Testis (tissue), 3 donors: Measurements from ENCODE around the gene PDLIM7. TPM values are rescaled to one million over a fixed set of nuclear protein-coding genes. Genes with fewer than 3 reads are reported as not detected.

Source experiments
- DNase-seq: peaks from one replicate; pipeline ENCODE4 v3.0.0-alpha.2; 2019
- H3K27ac ChIP-seq, 2 donors: fragments of 200-600 bp; sonication (generic); one replicate each; pipeline ENCODE4 v1.5.1; 2019
- H3K27me3 ChIP-seq: fragments of 200-600 bp; sonication (generic); one replicate; pipeline ENCODE4 v1.5.1; 2019
- H3K36me3 ChIP-seq: fragments of 200-600 bp; sonication (generic); one replicate; pipeline ENCODE4 v1.5.1; 2017; ENCODE audit warnings: low read depth; ENCODE audit errors: missing control alignments
- H3K4me1 ChIP-seq: fragments of 200-600 bp; sonication (generic); one replicate; pipeline ENCODE4 v1.5.1; 2019
- H3K4me3 ChIP-seq, 2 donors: fragments of 200-600 bp; sonication (generic); one replicate each; pipeline ENCODE4 v1.5.1; 2017 to 2019
- H3K9me3 ChIP-seq: fragments of 200-600 bp; sonication (generic); one replicate; pipeline ENCODE4 v1.5.1; 2017
- POLR2A ChIP-seq: fragments of 450-650 bp; IDR thresholded peaks from one replicate; pipeline ENCODE4 v1.6.1; 2017; ENCODE audit warnings: antibody characterized with exemption, mild to moderate bottlenecking, moderate library complexity
- WGBS, 2 donors: methylation state at CpG; one replicate each; pipeline ENCODE4 v1.1.5; 2018; 5-methylcytosine and 5-hydroxymethylcytosine counted together
- intact Hi-C: fragments of 100-400 bp; cut with DNase I; formaldehyde crosslinking; loops from one replicate; pipeline ENCODE4 v1.15.1; 2023; ENCODE audit warnings: low total_unique reads
- polyA plus RNA-seq: library from polyadenylated mRNA; stranded (reverse); fragments of 350-450 nt; fragmentation: Illumina TruSeq; extraction: RNeasy Lipid Tissue Mini Kit (QIAGEN cat#74804); gene quantifications from one replicate; pipeline ENCODE4 v1.2.3, GENCODE V29; 2014; ENCODE audit warnings: low read depth, low replicate concordance; ENCODE audit not compliant: insufficient read depth
- total RNA-seq, 2 donors: library from RNA; depleted of rRNA; stranded (reverse); fragments of >200 nt; gene quantifications; one replicate each; pipeline ENCODE4 v1.2.3, GENCODE V29; 2016
- TF ChIP-seq, protein P1 (sequence below), 3 experiments: fragments of 450-650 bp in 2 of 3; fragments of 200-600 bp in 1 of 3; sonication (generic) in 1 of 3; IDR thresholded peaks; one replicate each; pipeline ENCODE4 v1.5.1; 2016 to 2019; ENCODE audit warnings: antibody characterized with exemption in 3 of 3, mild to moderate bottlenecking in 2 of 3, moderate library complexity in 1 of 3

PDLIM7 gene
- total and polyA plus RNA-seq, 3 donors from 2014 or later = 72.2 to 118 (median 90.5) TPM

DNA sequence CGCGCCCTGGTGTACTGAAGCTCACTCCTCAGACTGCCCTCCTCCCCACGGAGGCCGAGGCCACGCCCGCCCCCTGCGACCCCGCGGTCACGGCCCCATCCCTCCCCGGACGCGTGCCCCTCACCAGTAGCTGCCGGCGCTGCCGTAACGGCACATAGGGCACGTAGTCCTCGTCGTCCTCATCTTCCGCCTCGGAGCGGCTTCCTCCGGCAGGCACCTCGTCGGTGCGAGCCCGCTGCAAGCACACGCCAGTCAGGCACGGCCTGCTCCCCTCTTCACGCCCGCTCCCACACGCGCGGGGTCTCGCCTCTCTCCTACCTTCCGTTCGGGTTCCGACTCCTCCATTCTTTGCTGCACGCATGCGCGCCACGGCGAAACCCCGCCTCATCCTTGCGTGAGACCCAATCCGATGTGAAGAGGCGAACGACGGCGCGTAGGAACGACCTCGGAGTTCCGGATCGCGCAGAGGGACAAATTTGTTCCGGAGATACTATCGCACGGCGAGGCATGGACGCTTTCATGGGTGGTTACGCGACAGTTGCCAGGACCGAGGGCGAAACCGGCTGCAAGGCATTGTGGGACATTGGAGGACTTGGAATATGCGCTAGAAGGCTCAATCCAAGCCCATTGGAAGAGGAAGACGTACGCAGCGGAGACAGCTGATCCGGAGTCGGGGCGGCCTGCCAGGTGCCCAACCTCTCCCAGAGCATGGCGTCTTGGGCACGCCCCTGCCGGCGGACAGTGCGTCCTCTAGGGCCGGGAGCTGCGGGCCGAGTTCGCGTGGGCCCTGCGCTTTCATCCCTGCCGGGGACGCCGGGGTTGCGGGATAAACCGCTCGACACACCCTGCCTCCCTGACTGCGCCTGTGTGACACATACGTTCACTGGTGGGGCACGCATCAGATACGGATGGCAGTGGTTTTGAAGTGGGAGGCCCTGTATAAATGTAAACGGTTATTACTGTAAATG is 19.5 kb upstream of the PDLIM7 start, which contains the start of gene DDX41:
DDX41 (minus strand) TSS at position 361 of the 968 bp plus-strand sequence; CDS start at position 345, 16 bp downstream.
- H3K36me3 ChIP-seq = no peaks in the 10 kb centered on the region
- peaks cover 9% of the 10 kb centered on the region for H3K4me1 ChIP-seq
- H3K27me3 ChIP-seq = no peaks in the 10 kb centered on the region
- 1% methylated on average over 56 to 92 of the region's 96 CpGs for WGBS, 2 donors
- H3K4me3 ChIP-seq = peak within 1 kb of the TSS; percentile 80 to 96
- no peak for TF ChIP-seq POLR2A
- TF ChIP-seq, protein P1, sequence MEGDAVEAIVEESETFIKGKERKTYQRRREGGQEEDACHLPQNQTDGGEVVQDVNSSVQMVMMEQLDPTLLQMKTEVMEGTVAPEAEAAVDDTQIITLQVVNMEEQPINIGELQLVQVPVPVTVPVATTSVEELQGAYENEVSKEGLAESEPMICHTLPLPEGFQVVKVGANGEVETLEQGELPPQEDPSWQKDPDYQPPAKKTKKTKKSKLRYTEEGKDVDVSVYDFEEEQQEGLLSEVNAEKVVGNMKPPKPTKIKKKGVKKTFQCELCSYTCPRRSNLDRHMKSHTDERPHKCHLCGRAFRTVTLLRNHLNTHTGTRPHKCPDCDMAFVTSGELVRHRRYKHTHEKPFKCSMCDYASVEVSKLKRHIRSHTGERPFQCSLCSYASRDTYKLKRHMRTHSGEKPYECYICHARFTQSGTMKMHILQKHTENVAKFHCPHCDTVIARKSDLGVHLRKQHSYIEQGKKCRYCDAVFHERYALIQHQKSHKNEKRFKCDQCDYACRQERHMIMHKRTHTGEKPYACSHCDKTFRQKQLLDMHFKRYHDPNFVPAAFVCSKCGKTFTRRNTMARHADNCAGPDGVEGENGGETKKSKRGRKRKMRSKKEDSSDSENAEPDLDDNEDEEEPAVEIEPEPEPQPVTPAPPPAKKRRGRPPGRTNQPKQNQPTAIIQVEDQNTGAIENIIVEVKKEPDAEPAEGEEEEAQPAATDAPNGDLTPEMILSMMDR (IDR thresholded peaks at IDR 0.05) = peak in 2 of 3 experiments; percentile 6 to 30
- intact Hi-C loops = no loop called here
- no peaks in the 10 kb centered on the region for H3K9me3 ChIP-seq
- DNase-seq = peak; percentile 97
- H3K27ac ChIP-seq = peak within 1 kb of the TSS; percentile 28 to 86

DNA sequence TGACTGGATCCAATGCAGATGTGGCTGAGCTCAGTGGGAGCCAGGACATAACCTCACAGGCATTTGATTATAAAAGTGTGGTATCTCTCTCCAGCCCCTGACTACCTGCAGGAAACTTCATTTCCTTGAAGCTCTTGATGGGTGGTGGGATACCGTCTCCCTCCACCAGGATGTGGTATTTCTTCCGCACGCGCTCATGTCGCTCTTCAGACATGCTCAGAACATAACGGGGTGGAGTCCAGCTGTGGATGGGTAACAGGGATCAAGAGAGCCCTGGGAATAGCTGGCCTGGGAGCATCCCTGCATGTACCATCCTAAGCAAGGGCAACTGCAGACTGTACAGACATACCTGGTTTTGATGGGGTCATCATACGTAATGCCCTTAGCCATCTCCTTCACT is 18.2 kb upstream of the PDLIM7 start:
- H3K4me1 ChIP-seq = peaks cover 9% of the 10 kb centered on the region
- no peaks in the 10 kb centered on the region for H3K36me3 ChIP-seq
- no peak overlapping the region for H3K27ac ChIP-seq
- WGBS, 2 donors = 79 to 80% methylated on average over 1 to 7 of the region's 7 CpGs
- no peaks in the 10 kb centered on the region for H3K27me3 ChIP-seq
- DNase-seq = no peak
- H3K4me3 ChIP-seq = no peak overlapping the region
- TF ChIP-seq, protein P1 (IDR thresholded peaks at IDR 0.05) = no peak
- TF ChIP-seq POLR2A = no peak
- H3K9me3 ChIP-seq = no peaks in the 10 kb centered on the region
- intact Hi-C loops = no loop called here

DNA sequence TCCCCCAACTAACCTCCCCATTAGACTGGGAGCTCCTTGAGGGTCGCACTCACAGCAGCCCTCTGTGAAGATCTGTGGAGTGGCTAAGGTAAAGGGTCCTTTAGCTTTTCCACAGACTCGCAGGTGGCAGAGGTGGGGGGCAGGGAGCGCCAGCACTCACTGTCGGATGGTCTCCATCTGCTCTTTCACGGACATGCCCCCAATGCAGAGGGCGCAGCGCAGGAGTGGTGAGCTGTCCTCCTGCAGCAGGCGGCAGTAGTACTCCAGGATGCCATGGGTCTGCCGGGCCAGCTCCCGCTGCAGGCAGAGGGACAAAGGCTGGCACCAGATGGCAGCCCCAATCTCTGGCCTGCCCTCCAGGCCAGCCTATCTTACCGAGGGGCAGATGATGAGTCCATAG is 17.1 kb upstream of the PDLIM7 start:
- no peaks in the 10 kb centered on the region for H3K36me3 ChIP-seq
- H3K27me3 ChIP-seq = no peaks in the 10 kb centered on the region
- no peak overlapping the region for H3K27ac ChIP-seq
- no peak for DNase-seq
- no peak overlapping the region for H3K4me3 ChIP-seq
- peaks cover 11% of the 10 kb centered on the region for H3K4me1 ChIP-seq
- intact Hi-C loops = no loop called here
- WGBS, 2 donors = 90 to 92% methylated on average over 3 to 11 of the region's 11 CpGs
- TF ChIP-seq POLR2A = no peak
- TF ChIP-seq, protein P1 (IDR thresholded peaks at IDR 0.05) = no peak
- no peaks in the 10 kb centered on the region for H3K9me3 ChIP-seq

DNA sequence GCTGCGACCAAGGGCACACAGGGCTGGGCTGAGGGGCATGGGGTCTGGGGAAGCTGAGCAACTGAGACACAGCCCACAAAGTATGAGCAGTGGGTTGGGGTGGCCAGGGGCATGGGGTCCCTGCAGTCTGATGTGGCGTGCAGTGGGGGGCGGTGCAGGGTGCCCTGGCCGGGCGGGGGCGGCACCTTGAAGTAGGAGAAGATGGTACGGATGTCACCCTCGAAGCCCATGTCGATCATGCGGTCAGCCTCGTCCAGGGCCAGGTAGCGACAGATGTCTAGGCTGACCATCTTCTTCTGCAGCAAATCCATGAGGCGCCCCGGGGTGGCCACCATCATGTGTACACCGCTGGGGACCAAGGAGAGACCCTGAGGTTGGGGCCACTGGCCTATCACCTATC is 16.1 kb upstream of the PDLIM7 start:
- Histone ChIP-seq H3K27me3 (no peaks in the 10 kb centered on the region), H3K4me1 (peaks cover 11% of the 10 kb centered on the region), H3K4me3 (no peak overlapping the region), H3K27ac (no peak overlapping the region), H3K36me3 (no peaks in the 10 kb centered on the region), H3K9me3 (no peaks in the 10 kb centered on the region)
- intact Hi-C loops = no loop called here
- 95 to 98% methylated on average over 13 to 15 of the region's 15 CpGs for WGBS, 2 donors
- DNase-seq = no peak
- TF ChIP-seq, protein P1 (IDR thresholded peaks at IDR 0.05) = no peak
- TF ChIP-seq POLR2A = no peak
